ENCODE data around the gene FMC1.
"Not testable (repeated sequence)": the region's sequence is repeated elsewhere in the genome, so short reads cannot be mapped to it uniquely, and the experiment has no call there.

Gene FMC1, protein sequence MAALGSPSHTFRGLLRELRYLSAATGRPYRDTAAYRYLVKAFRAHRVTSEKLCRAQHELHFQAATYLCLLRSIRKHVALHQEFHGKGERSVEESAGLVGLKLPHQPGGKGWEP

GRCh38 chr7:139341058-139341775 lies at the start of gene FMC1:
TSS of gene FMC1 (plus strand) at chr7:139341337. CDS start at chr7:139341385, 48 bp downstream.
- peak; percentile 89 for DNase-seq

GRCh38 chr7:139292821-139293220 lies 48.3 kb upstream of the FMC1 start:
- DNase-seq: no peak

GRCh38 chr7:139293534-139293933 lies 47.6 kb upstream of the FMC1 start:
- DNase-seq: no peak

GRCh38 chr7:139294241-139294640 lies 46.9 kb upstream of the FMC1 start:
- no peak for DNase-seq

DNA sequence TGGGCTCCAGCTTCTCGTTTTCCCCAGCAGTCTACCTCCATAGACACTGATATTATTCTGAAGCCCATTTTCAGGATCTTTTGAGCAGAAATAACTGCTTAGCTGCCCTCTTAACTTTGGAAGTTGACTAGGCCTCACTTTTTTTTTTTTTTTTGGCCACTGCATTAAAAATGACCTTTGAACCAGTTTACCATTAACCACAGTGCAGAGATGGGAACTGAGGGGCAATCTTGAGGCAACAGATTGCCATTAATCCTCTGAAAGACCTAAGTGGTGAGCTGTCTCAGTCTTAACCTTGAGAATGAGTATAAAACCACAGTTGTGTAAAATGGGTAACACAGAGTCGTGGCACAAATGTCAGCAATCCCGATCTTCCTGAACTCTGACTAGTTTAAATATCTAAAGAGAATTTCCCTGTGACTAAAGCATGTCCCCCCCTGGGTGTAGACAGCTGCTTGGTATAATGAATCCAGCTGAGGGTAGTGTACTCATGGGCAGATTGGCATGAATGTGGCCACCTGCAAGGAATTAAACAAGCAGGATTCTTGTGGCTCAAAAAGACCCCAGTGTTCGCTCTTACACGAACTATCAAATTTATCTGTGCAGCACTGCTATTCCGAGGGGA lies 46.1 kb upstream of the FMC1 start:
- DNase-seq: no peak

GRCh38 chr7:139297795-139298194 lies 43.3 kb upstream of the FMC1 start:
- no peak for DNase-seq

DNA sequence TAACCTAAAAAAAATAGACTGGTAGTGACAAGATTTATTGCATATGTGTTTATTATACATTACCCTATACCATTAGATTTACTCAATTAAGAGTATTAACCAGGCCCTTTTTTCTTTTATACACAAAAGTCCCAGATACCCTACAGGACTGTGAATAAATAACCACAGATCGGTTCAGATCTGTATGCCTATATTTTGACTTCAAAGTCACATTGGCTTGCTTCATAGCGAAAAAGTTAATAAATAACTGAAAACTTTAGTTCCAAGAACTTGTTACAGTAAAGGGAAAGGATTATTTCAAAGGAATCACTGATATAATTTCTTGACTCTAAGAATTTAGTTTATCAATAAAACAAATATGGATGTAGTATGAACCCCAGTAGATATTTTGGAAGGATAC lies 41.8 kb upstream of the FMC1 start:
- no peak for DNase-seq

DNA sequence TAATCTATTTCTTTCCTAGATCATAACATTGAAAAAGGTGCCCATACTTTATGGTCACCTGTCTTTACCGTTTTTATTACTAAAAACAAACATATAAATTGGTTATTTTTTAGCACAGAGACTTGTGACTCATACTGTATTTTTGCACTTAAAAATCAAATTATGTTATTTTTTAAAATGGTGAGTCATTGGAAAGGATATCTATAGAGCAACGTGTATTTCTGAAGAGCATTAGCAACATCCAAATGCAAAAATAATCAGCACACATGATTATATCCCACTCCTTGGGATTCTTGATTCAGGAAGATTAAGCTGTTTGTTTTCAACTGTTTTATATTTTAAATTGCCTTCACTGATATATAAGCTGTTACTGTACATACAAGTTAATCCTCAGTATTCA lies 40.7 kb upstream of the FMC1 start:
- no peak for DNase-seq

- no peak for DNase-seq
Measured at GRCh38 chr7:139304517-139304916, 36.6 kb upstream of the FMC1 start.

DNA sequence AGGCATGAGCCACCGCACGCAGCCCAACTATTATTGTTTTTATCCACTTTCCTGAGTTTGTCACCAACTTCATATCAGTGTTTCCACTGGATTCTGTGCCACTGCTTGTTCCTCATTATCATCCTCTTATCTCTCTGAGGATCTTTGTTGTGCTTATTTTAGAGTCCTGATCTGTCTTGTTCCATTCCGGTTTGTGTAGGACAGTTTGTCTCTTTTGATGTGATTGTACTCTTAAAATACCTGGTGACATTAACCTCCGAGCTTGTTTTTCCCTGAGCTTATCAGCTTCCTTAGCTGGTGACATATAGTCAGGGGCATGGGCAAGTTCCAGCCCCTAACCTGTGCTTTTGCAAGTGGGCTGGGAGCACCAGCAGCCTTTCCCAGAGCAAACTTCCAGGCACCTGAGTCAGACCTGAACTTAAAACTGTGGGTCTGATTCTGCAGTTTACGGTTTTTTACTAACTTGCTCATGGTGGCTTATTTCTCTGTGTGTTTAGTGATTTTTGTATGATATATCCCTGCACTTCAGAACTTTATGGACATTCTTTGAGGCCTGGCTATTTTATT lies 23.1 kb upstream of the FMC1 start:
- DNase-seq: no peak

DNA sequence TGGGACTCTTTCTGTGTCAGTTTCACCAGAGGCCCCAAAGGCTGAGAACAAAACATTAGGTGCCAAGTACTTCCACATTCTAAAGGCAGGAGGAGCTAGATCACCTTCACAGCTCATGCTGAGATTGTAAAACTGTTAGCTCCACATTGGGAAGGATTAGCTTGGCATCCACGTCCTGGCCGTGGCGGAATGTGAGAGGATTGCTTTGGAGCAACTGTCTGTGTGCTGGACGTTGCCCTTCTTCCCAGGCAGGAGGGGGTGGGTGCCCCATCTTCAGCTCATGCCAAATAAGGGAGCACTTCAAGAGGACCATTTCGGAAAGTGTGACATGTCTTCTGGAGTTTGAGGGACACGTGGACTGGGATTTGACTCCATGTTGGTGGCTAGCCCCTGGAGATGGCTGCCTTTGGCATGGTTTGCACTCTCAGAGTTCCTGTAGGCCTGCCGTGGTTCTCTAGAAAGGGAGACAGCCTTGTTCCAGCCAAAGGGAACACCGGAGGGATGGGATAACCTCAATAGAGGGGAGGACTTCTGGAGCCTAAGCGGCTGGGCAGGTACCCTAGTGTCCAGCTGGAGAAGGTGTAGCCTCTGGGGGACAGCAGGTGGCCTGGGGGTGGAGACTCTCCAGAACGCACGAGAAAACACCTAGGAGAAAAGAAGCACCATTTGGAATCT lies 19.9 kb upstream of the FMC1 start:
- no peak for DNase-seq

DNA sequence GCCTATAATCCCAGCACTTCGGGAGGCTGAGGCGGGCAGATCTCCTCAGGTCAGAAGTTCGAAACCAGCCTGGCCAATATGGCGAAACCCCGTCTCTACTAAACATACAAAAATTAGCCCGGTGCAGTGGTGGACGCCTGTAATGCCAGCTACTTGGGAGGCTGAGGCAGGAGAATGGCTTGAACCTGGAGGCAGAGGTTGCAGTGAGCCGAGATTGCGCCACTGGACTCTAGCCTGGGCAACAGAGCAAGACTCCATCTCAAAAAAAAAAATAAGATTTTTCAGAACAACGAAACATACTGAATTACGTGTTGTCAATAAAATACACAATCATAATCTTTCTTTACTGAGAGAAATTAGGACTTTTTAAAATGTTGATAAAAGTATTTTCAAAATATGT lies 16.4 kb upstream of the FMC1 start:
- DNase-seq: not testable (repeated sequence)

- no peak for DNase-seq
Measured at GRCh38 chr7:139328375-139328774, 12.8 kb upstream of the FMC1 start.

GRCh38 chr7:139329119-139329518 lies 12.0 kb upstream of the FMC1 start:
- no peak for DNase-seq

DNA sequence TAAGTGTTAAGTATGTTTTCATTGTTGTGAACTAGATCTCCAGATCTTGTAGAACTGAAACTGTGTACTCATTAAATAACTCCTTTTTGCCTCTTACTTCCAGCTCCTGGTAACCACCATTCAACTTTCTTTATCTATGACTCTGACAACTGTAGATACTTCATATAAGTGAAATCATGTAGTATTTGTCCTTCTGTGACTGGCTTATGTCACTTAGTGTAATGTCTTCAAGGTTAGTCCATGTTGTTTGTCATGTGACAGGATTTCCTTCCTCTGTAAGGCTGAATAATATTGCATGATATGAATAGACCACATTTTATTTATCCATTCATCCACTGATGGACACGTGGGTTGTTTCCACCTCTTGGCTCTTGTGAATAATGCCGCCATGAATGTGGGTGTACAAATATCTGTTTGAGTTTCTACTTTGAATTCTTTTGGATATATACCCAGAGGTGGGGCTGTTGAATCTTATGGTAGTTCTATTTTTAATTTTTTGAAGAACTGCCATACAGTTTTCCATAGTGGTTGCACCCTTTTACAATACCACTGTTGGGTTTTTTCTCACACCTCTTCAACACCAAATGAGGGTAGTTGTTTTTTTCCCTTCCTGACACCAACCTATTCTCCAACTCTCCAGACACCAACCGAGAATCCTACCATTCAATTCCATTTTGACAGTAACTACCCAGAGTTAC lies 10.7 kb upstream of the FMC1 start:
- no peak for DNase-seq

GRCh38 chr7:139332697-139333359 lies 8.3 kb upstream of the FMC1 start:
- no peak for DNase-seq

DNA sequence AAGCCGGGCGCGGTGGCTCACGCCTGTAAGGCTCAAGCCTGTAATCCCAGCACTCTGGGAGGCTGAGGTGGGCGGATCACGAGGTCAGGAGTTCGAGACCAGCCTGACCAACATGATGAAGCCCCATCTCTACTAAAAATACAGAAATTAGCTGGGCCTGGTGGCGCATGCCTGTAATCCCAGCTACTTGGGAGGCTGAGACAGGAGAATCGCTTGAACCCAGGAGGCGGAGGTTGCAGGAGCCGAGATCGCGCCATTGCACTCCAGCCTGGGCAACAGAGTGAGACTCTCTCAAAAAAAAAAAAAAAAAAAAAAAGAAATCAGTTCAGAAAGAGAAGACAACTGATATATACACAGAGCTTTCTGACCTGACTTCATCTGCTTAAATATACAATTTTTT lies 7.7 kb upstream of the FMC1 start:
- not testable (repeated sequence) for DNase-seq

DNA sequence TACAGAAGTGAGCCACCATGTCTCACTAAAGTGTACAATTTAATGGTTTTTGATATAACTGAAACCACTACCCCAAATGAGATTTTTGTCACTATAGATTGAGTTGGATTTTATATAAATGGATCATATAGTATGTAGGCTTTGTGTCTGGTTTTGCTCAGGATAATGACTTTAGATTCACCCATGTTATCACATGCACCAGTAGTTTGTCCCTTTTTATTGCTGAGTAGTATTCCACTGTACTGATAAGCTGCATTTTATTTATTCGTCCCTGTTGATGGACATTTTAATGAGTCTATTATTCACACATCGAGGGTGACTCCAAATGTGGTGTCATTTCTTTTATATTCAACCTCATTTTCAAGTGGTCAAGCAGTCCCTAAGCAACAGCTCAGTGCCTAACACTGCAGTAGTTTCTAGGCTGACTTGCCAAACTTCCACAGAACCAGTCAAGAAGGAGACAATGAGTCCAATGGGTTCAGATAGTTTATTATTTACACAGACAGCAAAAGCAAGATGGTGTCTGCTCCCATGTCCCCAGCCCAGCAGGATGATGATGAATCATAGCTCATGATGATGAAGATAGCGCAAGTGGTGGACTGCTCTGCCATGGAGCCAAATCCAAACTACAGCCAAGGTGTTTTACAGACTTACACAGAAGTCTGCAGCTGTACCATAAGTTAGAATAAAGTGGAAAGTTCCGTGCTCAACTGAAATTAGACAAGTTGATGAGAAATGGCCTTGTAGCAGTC lies 6.6 kb upstream of the FMC1 start:
- no peak for DNase-seq

- DNase-seq: no peak
Measured at GRCh38 chr7:139339025-139339424, 2.1 kb upstream of the FMC1 start.

DNA sequence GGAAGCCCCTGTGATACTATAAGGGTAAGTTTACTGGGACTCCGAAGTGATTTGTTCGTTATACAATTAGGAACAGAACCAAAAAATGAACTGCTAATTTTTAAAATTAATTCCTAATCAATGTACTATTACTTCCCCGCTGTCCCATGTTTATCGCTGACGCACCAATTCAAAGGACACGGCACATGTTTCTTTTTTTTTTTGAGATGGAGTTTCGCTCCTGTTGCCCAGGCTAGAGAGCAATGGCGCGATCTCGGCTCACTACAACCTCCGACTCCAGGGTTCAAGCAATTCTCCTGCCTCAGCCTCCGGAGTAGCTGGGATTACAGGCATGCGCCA lies 1.5 kb upstream of the FMC1 start:
- DNase-seq: no peak

DNA sequence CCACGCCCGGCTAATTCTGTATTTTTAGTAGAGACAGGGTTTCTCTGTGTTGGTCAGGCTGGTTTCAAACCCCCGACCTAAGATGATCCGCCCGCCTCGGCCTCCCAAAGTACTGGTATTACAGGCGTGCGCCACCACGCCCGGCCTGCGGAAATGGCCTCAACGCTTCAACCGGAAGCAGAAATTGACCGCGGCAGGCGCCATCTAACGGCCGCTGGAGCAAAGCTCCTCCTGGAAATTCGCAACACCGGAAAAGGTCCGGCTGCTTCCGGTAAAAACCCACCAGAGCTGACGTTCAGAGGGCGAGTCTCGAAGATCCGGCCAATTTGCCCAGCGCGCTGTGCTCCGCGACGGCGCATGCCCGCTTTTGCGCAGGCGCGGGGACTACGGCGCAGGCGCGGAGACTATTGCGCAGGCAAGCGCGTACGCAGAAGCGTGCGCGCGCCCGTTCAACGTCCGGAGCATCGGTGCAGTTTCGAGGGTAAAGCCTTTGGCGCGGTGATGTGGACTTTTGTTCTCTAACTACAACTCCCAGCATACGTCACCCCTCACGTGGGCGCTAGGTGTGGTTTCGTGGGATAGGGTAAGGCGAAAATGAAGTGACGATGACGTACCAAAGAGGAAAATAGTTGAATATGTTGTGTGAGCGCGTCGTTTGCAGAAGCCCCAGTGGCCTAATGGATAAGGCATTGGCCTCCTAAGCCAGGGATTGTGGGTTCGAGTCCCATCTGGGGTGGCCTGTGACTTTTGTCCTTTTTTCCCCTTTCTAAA lies 915 bp upstream of the FMC1 start:
- DNase-seq: peak; percentile 99

All from CD4-positive, alpha-beta T cell treated with Interferon gamma for 1 hour (primary cell).